MCF 10A (cell line): ENCODE results near the gene SHISA8. TPM values are rescaled to one million over a fixed set of nuclear protein-coding genes. Genes with fewer than 3 reads are reported as not detected.

Experiments used
- BruUV-seq: library from RNA; stranded (reverse); fragments of 400-500 nt; replicated peaks from 2 replicates; lab custom pipeline; 2021; lab: Mats Ljungman, UMichigan
- CTCF ChIA-PET: fragments of 300-600 bp; sonication (Branson Sonifier 250); formaldehyde crosslinking; extraction: SDS; loops from one replicate; lab custom pipeline; 2021; ENCODE audit warnings: antibody characterized with exemption, inconsistent platforms; lab: Yijun Ruan, JAX
- POLR2A ChIA-PET: fragments of 300-600, 350-650 bp; sonication (Branson Sonifier 250); formaldehyde crosslinking; extraction: SDS; loops from one replicate; lab custom pipeline; 2020; ENCODE audit warnings: antibody characterized with exemption, inconsistent platforms; lab: Yijun Ruan, JAX
- DNase-seq: peaks from one replicate; pipeline ENCODE4 v3.0.0-alpha.2; 2018; ENCODE audit not compliant: unreplicated experiment
- H3K27ac Mint-ChIP-seq: one replicate; pipeline ENCODE4 v1.8.0; 2022; ENCODE audit warnings: mild to moderate bottlenecking, low read depth, mixed read lengths; ENCODE audit not compliant: unreplicated experiment
- H3K27me3 Mint-ChIP-seq: one replicate; pipeline ENCODE4 v1.8.0; 2022; ENCODE audit warnings: mixed read lengths; ENCODE audit not compliant: insufficient read depth, unreplicated experiment
- H3K36me3 Mint-ChIP-seq: one replicate; pipeline ENCODE4 v1.8.0; 2022; ENCODE audit warnings: mild to moderate bottlenecking, moderate library complexity, mixed read lengths; ENCODE audit not compliant: insufficient read depth, unreplicated experiment
- H3K4me1 Mint-ChIP-seq: one replicate; pipeline ENCODE4 v1.8.0; 2022; ENCODE audit warnings: mixed read lengths; ENCODE audit not compliant: insufficient read depth, unreplicated experiment
- H3K4me3 Mint-ChIP-seq: one replicate; pipeline ENCODE4 v1.8.0; 2022; ENCODE audit warnings: mild to moderate bottlenecking, moderate library complexity, mixed read lengths; ENCODE audit not compliant: unreplicated experiment
- H3K9me3 Mint-ChIP-seq: one replicate; pipeline ENCODE4 v1.8.0; 2022; ENCODE audit warnings: mixed read lengths; ENCODE audit not compliant: unreplicated experiment
- CTCF ChIP-seq: fragments of 200-600 bp; IDR thresholded peaks from one replicate; pipeline ENCODE4 v1.8.0; 2022; ENCODE audit warnings: antibody characterized with exemption, mild to moderate bottlenecking; ENCODE audit not compliant: unreplicated experiment
- intact Hi-C: fragments of 100-400 bp; cut with micrococcal nuclease; formaldehyde crosslinking; loops from 2 replicates; pipeline ENCODE4 v1.14.1; 2022
- total RNA-seq: library from RNA; stranded (reverse); gene quantifications from 2 replicates; pipeline ENCODE4 v1.2.3, GENCODE V29; 2022

The SHISA8 gene
- total RNA-seq, 1 experiment from 2014 or later, result not detected

DNA sequence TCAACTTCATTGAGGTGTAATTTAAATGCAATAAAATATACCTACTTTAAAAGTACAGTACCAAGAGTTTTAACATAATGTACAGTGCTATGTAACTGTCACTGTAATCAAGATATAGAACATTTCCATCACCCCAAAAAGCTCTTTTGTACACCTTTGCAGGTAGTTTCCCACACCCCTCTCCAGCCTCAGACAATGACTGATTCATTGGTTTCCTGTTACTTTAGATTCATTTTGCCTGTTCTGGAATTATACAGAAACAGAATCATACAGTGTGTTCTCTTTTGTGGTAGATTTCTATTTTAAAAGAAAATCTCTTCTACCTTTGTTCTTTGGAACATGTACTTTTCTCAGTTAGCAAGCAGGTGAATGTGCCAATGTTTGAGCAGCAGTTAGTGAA, 38.2 kb downstream of the SHISA8 start:
- ChIA-PET CTCF (no interaction called here), POLR2A (interaction anchor here (0.7 kb wide), 1 partner anchor 238 kb away, joined by 3 read pairs; no protein-coding TSS in a partner anchor)
- DNase-seq, result no peak
- Mint-ChIP-seq H3K4me3 (no peak overlapping the region), H3K9me3 (no peaks in the 10 kb centered on the region), H3K36me3 (peaks cover 96% of the 10 kb centered on the region), H3K27ac (no peak overlapping the region), H3K27me3 (no peaks in the 10 kb centered on the region), H3K4me1 (no peaks in the 10 kb centered on the region)
- no peak for TF ChIP-seq CTCF
- no TSS peak for BruUV-seq
- intact Hi-C loops, result no loop called here

GRCh38 chr22:41876275-41876674, 38.6 kb downstream of the SHISA8 start:
- Mint-ChIP-seq H3K9me3 (no peaks in the 10 kb centered on the region), H3K36me3 (peaks cover 96% of the 10 kb centered on the region), H3K4me1 (no peaks in the 10 kb centered on the region), H3K27me3 (no peaks in the 10 kb centered on the region), H3K4me3 (no peak overlapping the region), H3K27ac (no peak overlapping the region)
- TF ChIP-seq CTCF, result no peak
- POLR2A ChIA-PET, result interaction anchor here (0.7 kb wide), 1 partner anchor 238 kb away, joined by 3 read pairs; no protein-coding TSS in a partner anchor
- BruUV-seq, result no TSS peak
- DNase-seq, result no peak
- intact Hi-C loops, result no loop called here
- CTCF ChIA-PET, result interaction anchor here (1.3 kb wide), 1 partner anchor 54 kb away, joined by 4 read pairs; no protein-coding TSS in a partner anchor

DNA sequence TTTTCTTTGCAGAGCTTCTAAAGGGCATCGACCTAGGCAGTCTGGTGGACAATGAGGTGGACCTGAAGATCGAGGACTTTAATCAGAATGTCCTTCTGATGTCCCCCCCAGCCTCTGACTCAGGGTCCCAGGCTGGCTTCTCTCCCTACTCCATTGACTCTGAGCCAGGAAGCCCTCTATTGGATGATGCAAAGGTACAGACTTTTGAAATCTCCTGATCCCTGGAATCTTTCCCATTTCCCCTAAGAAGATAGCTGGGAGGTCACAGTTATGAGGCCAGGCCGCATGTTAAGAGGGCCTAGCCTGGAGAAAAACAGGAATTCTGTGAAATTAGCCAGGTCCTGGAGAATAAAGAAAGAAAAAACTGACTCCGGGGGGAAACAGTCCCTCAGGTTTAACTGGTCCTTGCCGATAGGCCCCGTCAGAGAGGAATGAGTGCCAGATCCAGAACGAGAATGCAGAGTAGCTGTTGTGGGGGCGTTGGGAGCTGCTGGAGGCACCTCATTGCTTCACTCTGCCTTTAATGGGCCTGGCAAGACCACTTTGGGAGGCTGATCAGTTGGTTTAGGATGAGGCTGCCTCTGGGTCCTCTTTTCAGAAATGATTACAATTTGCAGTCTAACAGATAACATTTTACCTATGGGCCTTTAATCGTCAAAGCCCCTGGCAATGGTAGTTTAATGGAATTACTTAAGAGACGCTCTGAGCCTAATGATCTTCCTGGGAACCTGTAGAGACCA, 39.2 kb downstream of the SHISA8 start:
- no peaks in the 10 kb centered on the region for H3K27me3 Mint-ChIP-seq
- H3K9me3 Mint-ChIP-seq, result no peaks in the 10 kb centered on the region
- ChIA-PET CTCF (interaction anchor here (1.3 kb wide), 1 partner anchor 53 kb away, joined by 4 read pairs; no protein-coding TSS in a partner anchor), POLR2A (interaction anchor here (0.7 to 1.1 kb wide), 3 partner anchors 9 to 237 kb away, joined by 3 to 4 read pairs (median 3); no protein-coding TSS in a partner anchor)
- H3K36me3 Mint-ChIP-seq, result peaks cover 96% of the 10 kb centered on the region
- intact Hi-C loops, result no loop called here
- no peaks in the 10 kb centered on the region for H3K4me1 Mint-ChIP-seq
- no peak for TF ChIP-seq CTCF
- DNase-seq, result no peak
- H3K4me3 Mint-ChIP-seq, result no peak overlapping the region
- H3K27ac Mint-ChIP-seq, result peak overlapping the region; percentile 51
- no TSS peak for BruUV-seq

DNA sequence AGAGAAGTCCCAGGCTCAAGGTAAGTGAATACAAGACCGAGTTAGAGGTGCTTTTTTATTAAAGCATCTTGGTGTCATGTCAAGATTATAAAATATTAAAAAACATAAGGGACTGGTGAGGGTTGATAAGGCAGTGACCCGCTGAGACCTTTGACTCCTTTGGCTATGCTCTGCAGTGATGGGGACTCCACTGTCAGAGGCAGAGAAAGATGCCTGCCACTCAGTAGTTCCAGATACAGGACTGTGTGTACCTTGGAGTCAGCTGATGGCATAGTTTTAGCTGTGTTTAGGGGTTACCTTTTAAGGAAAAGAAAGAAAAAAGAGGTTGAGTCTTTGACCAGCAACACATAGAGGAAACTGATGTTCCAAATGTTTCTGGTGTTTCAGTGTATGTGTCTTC, 40.8 kb downstream of the SHISA8 start:
- BruUV-seq, result no TSS peak
- no peaks in the 10 kb centered on the region for H3K9me3 Mint-ChIP-seq
- no peaks in the 10 kb centered on the region for H3K4me1 Mint-ChIP-seq
- no peak for DNase-seq
- H3K36me3 Mint-ChIP-seq, result peaks cover 96% of the 10 kb centered on the region
- POLR2A ChIA-PET, result no interaction called here
- TF ChIP-seq CTCF, result no peak
- H3K27ac Mint-ChIP-seq, result no peak overlapping the region
- intact Hi-C loops, result no loop called here
- H3K4me3 Mint-ChIP-seq, result no peak overlapping the region
- CTCF ChIA-PET, result no interaction called here
- no peaks in the 10 kb centered on the region for H3K27me3 Mint-ChIP-seq
